HG02981 (cell line): ENCODE results near the gene PYGO1.
"Not testable (repeated sequence)": the region's sequence is repeated elsewhere in the genome, so short reads cannot be mapped to it uniquely, and the experiment has no call there.

Experiments used
- ATAC-seq: cut with Tn5 transposase; IDR thresholded peaks from one replicate; pipeline ENCODE4 v1.9.1; 2021; ENCODE audit warnings: mild to moderate bottlenecking, moderate library complexity; ENCODE audit not compliant: unreplicated experiment

Gene PYGO1

GRCh38 chr15:55513621-55514413 is 74.3 kb downstream of the PYGO1 start:
- ATAC-seq, result not testable (repeated sequence)

GRCh38 chr15:55513152-55513551 is 75.0 kb downstream of the PYGO1 start:
- no peak for ATAC-seq

- ATAC-seq, result no peak
Observed at GRCh38 chr15:55507567-55507966, 80.6 kb downstream of the PYGO1 start.

- ATAC-seq, result not testable (repeated sequence)
Observed at GRCh38 chr15:55505407-55505806, 82.7 kb downstream of the PYGO1 start.

GRCh38 chr15:55499151-55499550 is 89.0 kb downstream of the PYGO1 start:
- ATAC-seq, result no peak

GRCh38 chr15:55498109-55498938 is 89.8 kb downstream of the PYGO1 start:
- peak; percentile 98 for ATAC-seq

- no peak for ATAC-seq
Observed at GRCh38 chr15:55496716-55497115, 91.4 kb downstream of the PYGO1 start.

- no peak for ATAC-seq
Observed at GRCh38 chr15:55494931-55495330, 93.2 kb downstream of the PYGO1 start.

- not testable (repeated sequence) for ATAC-seq
Observed at GRCh38 chr15:55488952-55489600, 99.1 kb downstream of the PYGO1 start.
